ENCODE measurements around the gene HSDL2. TPM values are rescaled to one million over a fixed set of nuclear protein-coding genes. Genes with fewer than 3 reads are reported as not detected.

The HSDL2 gene
- total RNA-seq, 1 donor from 2014 or later = 40.7 TPM

DNA sequence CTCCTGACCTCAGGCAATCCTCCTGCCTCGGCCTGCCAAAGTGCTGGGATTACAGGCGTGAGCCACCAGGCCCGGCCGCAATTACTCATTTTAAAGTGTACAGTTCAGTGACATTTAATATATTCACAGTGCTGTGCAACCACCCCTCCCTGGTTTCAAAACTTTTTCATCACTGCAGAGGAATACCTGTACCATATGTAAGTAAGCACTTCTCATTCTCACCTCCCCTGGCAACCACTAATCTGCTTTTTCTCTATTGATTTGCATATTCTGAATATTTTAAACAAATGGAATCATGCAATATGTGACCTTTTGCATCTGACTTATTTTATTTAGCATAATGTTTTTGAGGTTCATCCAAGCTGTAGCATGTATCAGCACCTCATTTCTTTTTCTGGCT is 85.4 kb downstream of the HSDL2 start:
- H3K4me3 ChIP-seq (ENCODE audit: low read length in 3 of 3) = no peak overlapping the region
- H3K9me3 ChIP-seq (ENCODE audit: control insufficient read depth in 3 of 3, low read length in 3 of 3) = no peaks in the 10 kb centered on the region
- peaks cover 12 to 26% (median 18%) of the 10 kb centered on the region in 3 donors for H3K36me3 ChIP-seq (ENCODE audit: control insufficient read depth in 3 of 3, insufficient read depth in 3 of 3, low read length in 3 of 3)
- no peak overlapping the region for H3K9ac ChIP-seq (ENCODE audit: low read depth in 1 of 3, low read length in 3 of 3)
- H3K27ac ChIP-seq (ENCODE audit: low read depth, low read length) = no peak overlapping the region
- no peaks in the 10 kb centered on the region for H3K27me3 ChIP-seq (ENCODE audit: control insufficient read depth in 3 of 3, insufficient read depth in 3 of 3, low read length in 3 of 3)
- H3K4me1 ChIP-seq (ENCODE audit: control insufficient read depth in 3 of 3, insufficient read depth in 3 of 3, low read length in 3 of 3) = no peaks in the 10 kb centered on the region

DNA sequence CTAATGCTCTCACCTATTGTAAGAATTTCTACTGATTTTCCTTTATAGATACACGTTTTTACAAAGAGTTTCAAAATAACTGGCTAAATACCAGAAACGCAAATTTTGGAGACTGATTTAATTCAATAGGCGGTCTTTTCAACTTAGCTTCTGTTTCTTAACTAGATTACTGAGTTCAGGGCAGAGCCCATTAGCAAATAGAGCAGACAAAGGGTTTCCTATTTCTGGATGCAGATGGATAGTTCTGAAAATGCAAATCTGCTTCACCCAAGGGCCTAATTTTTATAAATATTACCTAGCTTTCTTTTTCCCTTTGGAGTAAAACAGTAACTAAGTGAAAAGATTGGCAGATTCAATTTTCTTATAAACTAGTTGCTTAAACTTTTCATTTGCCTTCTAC is 93.1 kb downstream of the HSDL2 start:
- no peak overlapping the region for H3K4me3 ChIP-seq (ENCODE audit: low read length in 3 of 3)
- peaks cover 3 to 24% (median 14%) of the 10 kb centered on the region in 3 donors for H3K36me3 ChIP-seq (ENCODE audit: control insufficient read depth in 3 of 3, insufficient read depth in 3 of 3, low read length in 3 of 3)
- H3K27ac ChIP-seq (ENCODE audit: low read depth, low read length) = no peak overlapping the region
- H3K9ac ChIP-seq (ENCODE audit: low read depth in 1 of 3, low read length in 3 of 3) = no peak overlapping the region
- peaks cover 0 to 5% (median 0%) of the 10 kb centered on the region in 3 donors for H3K9me3 ChIP-seq (ENCODE audit: control insufficient read depth in 3 of 3, low read length in 3 of 3)
- no peaks in the 10 kb centered on the region for H3K27me3 ChIP-seq (ENCODE audit: control insufficient read depth in 3 of 3, insufficient read depth in 3 of 3, low read length in 3 of 3)
- no peaks in the 10 kb centered on the region for H3K4me1 ChIP-seq (ENCODE audit: control insufficient read depth in 3 of 3, insufficient read depth in 3 of 3, low read length in 3 of 3)

DNA sequence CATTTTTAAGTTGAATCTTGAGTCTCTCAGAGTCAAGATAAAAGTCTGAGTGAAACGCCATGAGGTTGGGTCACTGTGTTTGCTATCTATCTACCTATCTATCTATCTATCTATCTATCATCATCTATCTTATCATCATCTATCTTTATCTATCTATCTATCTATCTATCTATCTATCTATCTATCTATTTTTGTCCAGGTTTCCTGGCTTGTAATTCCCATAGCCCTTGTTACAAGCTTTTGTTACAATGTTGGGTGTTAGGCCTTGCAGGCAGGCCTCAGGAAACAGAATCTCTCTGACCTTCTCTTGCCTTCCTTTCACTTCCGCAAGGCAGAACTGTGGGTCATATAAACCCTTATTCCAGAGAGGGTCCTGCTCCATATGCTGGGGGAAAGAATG is 94.1 kb downstream of the HSDL2 start:
- H3K27ac ChIP-seq (ENCODE audit: low read depth, low read length) = no peak overlapping the region
- H3K9me3 ChIP-seq (ENCODE audit: control insufficient read depth in 3 of 3, low read length in 3 of 3) = peaks cover 0 to 5% (median 0%) of the 10 kb centered on the region in 3 donors
- H3K9ac ChIP-seq (ENCODE audit: low read depth in 1 of 3, low read length in 3 of 3) = no peak overlapping the region
- no peak overlapping the region for H3K4me3 ChIP-seq (ENCODE audit: low read length in 3 of 3)
- peaks cover 3 to 24% (median 14%) of the 10 kb centered on the region in 3 donors for H3K36me3 ChIP-seq (ENCODE audit: control insufficient read depth in 3 of 3, insufficient read depth in 3 of 3, low read length in 3 of 3)
- H3K4me1 ChIP-seq (ENCODE audit: control insufficient read depth in 3 of 3, insufficient read depth in 3 of 3, low read length in 3 of 3) = no peaks in the 10 kb centered on the region
- H3K27me3 ChIP-seq (ENCODE audit: control insufficient read depth in 3 of 3, insufficient read depth in 3 of 3, low read length in 3 of 3) = no peaks in the 10 kb centered on the region

DNA sequence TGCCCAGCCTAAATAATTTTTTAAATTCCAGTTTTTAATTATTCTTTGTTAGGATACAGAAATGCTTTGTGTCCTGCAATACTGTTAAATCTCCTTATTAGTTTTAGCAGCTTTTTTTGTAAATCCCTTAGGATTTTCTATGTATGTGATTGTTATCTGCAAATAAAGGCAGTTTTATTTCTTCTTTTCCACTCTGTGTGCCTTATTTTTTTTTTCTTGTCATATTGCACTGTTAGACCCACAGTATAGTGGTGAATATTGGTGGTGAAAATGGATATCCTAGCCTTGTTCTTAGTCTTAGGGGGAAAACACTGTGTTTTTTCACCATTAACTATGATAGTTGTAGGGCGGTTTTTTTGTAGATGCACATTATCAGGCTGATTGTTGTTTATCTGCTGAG is 95.4 kb downstream of the HSDL2 start:
- H3K4me3 ChIP-seq (ENCODE audit: low read length in 3 of 3) = no peak overlapping the region
- H3K27me3 ChIP-seq (ENCODE audit: control insufficient read depth in 3 of 3, insufficient read depth in 3 of 3, low read length in 3 of 3) = no peaks in the 10 kb centered on the region
- no peak overlapping the region for H3K27ac ChIP-seq (ENCODE audit: low read depth, low read length)
- H3K9ac ChIP-seq (ENCODE audit: low read depth in 1 of 3, low read length in 3 of 3) = no peak overlapping the region
- H3K36me3 ChIP-seq (ENCODE audit: control insufficient read depth in 3 of 3, insufficient read depth in 3 of 3, low read length in 3 of 3) = peaks cover 3 to 24% (median 12%) of the 10 kb centered on the region in 3 donors
- H3K9me3 ChIP-seq (ENCODE audit: control insufficient read depth in 3 of 3, low read length in 3 of 3) = peaks cover 0 to 5% (median 0%) of the 10 kb centered on the region in 3 donors
- no peaks in the 10 kb centered on the region for H3K4me1 ChIP-seq (ENCODE audit: control insufficient read depth in 3 of 3, insufficient read depth in 3 of 3, low read length in 3 of 3)

DNA sequence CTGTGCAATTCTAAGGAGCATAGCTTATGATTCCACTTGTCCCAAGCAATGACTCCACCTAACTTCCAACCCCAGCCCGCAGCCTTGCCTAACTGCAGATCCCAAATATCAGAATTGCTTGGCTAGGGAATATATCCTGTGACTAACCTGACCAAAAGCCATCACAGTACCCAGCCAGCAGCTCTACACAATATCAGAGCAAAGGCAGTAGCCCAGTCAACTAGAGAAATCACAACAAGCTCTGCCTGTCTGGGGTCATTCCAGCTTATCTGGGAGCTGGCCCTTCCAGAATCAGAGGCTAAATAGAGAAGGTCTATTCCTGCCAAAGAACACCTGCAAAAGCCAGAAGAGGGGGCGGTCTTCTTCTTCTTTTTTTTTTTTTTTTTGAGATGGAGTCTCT is 97.4 kb downstream of the HSDL2 start:
- Histone ChIP-seq H3K9me3 (ENCODE audit: control insufficient read depth in 3 of 3, low read length in 3 of 3) (peaks cover 0 to 5% (median 0%) of the 10 kb centered on the region in 3 donors), H3K36me3 (ENCODE audit: control insufficient read depth in 3 of 3, insufficient read depth in 3 of 3, low read length in 3 of 3) (peaks cover 2 to 18% (median 3%) of the 10 kb centered on the region in 3 donors), H3K27ac (ENCODE audit: low read depth, low read length) (no peak overlapping the region), H3K4me1 (ENCODE audit: control insufficient read depth in 3 of 3, insufficient read depth in 3 of 3, low read length in 3 of 3) (no peaks in the 10 kb centered on the region), H3K27me3 (ENCODE audit: control insufficient read depth in 3 of 3, insufficient read depth in 3 of 3, low read length in 3 of 3) (no peaks in the 10 kb centered on the region), H3K9ac (ENCODE audit: low read depth in 1 of 3, low read length in 3 of 3) (no peak overlapping the region), H3K4me3 (ENCODE audit: low read length in 3 of 3) (no peak overlapping the region)

DNA sequence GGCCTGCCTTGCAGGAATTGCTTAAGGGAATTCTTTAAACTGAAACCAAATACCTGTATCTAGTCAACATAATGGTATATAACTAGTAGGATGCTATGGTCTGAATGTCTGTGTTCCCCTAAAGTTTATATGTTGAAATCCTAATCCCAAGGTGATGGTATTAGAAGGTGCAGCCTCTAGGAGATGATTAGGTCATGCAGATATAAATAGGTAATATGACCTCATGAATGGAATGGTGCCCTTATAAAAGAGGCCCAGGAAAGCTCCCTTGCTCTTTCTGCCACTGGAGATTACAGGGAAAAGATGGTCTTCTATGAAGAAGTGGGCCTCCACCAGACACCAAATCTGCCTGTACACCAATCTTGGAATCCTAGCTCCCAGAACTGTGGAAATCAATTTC is 99.3 kb downstream of the HSDL2 start:
- no peak overlapping the region for H3K4me3 ChIP-seq (ENCODE audit: low read length in 3 of 3)
- H3K27ac ChIP-seq (ENCODE audit: low read depth, low read length) = no peak overlapping the region
- H3K36me3 ChIP-seq (ENCODE audit: control insufficient read depth in 3 of 3, insufficient read depth in 3 of 3, low read length in 3 of 3) = peaks cover 2 to 10% (median 3%) of the 10 kb centered on the region in 3 donors

DNA sequence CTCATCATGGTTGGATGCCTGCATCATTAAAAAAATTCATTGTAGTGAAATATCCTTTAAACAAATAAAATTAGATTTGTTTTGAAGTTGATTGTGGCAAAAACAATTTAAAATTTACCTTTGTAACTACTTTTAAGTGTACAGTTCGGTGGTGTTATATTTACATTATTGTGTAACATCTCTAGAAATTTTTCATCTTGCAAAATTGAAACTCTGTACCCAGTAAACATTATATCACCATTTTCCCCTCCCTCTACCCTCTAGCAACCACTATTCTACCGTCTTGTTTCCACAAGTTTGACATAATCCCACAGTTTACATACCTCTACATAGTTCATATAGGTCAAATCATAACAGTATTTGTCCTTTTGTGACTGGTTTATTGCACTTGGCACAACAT is 104.7 kb downstream of the HSDL2 start:
- H3K27me3 ChIP-seq (ENCODE audit: control insufficient read depth in 3 of 3, insufficient read depth in 3 of 3, low read length in 3 of 3) = no peaks in the 10 kb centered on the region
- H3K9me3 ChIP-seq (ENCODE audit: control insufficient read depth in 3 of 3, low read length in 3 of 3) = no peaks in the 10 kb centered on the region
- H3K4me1 ChIP-seq (ENCODE audit: control insufficient read depth in 3 of 3, insufficient read depth in 3 of 3, low read length in 3 of 3) = peaks cover 5 to 16% (median 9%) of the 10 kb centered on the region in 3 donors
- no peak overlapping the region for H3K4me3 ChIP-seq (ENCODE audit: low read length in 3 of 3)
- H3K36me3 ChIP-seq (ENCODE audit: control insufficient read depth in 3 of 3, insufficient read depth in 3 of 3, low read length in 3 of 3) = no peaks in the 10 kb centered on the region
- H3K27ac ChIP-seq (ENCODE audit: low read depth, low read length) = no peak overlapping the region
- H3K9ac ChIP-seq (ENCODE audit: low read depth in 1 of 3, low read length in 3 of 3) = no peak overlapping the region

More for the DNA sequence above, 99.3 kb downstream of the HSDL2 start:
- peaks cover 0 to 5% (median 0%) of the 10 kb centered on the region in 3 donors for H3K9me3 ChIP-seq (ENCODE audit: control insufficient read depth in 3 of 3, low read length in 3 of 3)
- H3K4me1 ChIP-seq (ENCODE audit: control insufficient read depth in 3 of 3, insufficient read depth in 3 of 3, low read length in 3 of 3) = no peaks in the 10 kb centered on the region
- no peak overlapping the region for H3K9ac ChIP-seq (ENCODE audit: low read depth in 1 of 3, low read length in 3 of 3)
- no peaks in the 10 kb centered on the region for H3K27me3 ChIP-seq (ENCODE audit: control insufficient read depth in 3 of 3, insufficient read depth in 3 of 3, low read length in 3 of 3)

DNA sequence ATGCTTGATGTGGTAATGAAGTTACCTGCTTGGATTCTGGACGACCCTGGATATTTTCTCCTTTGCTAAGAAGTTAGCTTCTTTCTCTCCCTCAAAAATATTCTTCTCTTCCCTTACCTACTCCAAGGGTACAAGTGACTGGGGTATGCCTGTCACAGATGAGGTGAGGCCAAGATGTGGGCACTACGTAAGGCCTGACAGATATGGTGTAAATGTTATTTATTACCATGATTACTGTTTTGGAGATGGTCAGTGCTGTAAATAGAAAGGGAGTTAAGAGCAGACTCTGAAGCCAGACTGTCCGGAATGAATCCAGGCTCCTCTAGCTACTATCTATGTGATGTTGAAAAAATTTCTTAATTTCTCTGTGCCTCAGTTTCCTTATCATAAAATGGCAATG is 105.7 kb downstream of the HSDL2 start:
- no peaks in the 10 kb centered on the region for H3K27me3 ChIP-seq (ENCODE audit: control insufficient read depth in 3 of 3, insufficient read depth in 3 of 3, low read length in 3 of 3)
- H3K27ac ChIP-seq (ENCODE audit: low read depth, low read length) = no peak overlapping the region
- H3K9me3 ChIP-seq (ENCODE audit: control insufficient read depth in 3 of 3, low read length in 3 of 3) = no peaks in the 10 kb centered on the region
- peak overlapping the region in 1 of 3 donors; percentile 76 for H3K4me3 ChIP-seq (ENCODE audit: low read length in 3 of 3)
- no peak overlapping the region for H3K9ac ChIP-seq (ENCODE audit: low read depth in 1 of 3, low read length in 3 of 3)
- no peaks in the 10 kb centered on the region for H3K36me3 ChIP-seq (ENCODE audit: control insufficient read depth in 3 of 3, insufficient read depth in 3 of 3, low read length in 3 of 3)
- peaks cover 5 to 16% (median 9%) of the 10 kb centered on the region in 3 donors for H3K4me1 ChIP-seq (ENCODE audit: control insufficient read depth in 3 of 3, insufficient read depth in 3 of 3, low read length in 3 of 3)

DNA sequence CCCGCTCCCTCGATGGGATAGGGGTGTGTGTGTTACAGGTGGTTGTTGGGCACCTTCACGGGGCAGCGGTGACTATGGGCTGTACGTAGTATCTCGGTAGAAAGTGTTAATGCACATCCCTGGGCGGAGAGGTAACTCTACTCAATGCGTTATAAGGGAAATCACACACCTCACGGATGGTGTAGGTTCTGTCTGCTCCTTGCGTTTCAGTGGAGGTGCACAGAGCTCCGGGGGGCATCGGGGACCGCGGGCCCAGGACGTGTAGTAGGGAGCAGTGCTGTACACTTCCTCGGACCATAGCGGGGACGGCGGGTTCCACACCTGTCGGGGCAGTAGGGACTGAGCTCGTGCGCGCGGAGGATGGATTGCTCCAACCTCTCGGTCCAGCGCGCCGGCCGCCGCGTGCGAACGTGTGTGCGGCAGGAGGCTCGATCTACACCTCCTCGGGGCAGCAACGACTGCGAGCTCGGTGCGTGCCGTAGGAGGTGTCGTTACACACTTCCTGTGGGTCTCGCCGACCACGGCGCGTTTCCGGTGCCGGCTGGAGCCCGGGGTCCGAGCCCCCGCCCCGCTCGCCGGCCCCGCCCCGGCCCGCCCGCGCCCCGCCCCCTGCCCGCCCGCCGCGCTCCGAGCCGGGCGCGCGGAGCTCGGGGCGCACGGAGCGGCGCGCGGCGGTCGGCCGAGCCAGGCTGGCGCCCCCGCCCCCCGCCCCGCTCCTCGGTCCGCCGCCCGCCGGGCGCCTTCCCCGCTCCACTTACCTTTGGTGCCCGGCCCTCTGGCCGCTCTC is 106.5 kb downstream of the HSDL2 start, which contains the start of gene KIAA1958:
Gene KIAA1958, plus strand, starts transcription at position 607 of the 787 bp plus-strand sequence. CDS start 87,254 bp downstream, outside the sequence.
- no peaks in the 10 kb centered on the region for H3K27me3 ChIP-seq (ENCODE audit: control insufficient read depth in 3 of 3, insufficient read depth in 3 of 3, low read length in 3 of 3)
- H3K9me3 ChIP-seq (ENCODE audit: control insufficient read depth in 3 of 3, low read length in 3 of 3) = no peaks in the 10 kb centered on the region
- peak within 1 kb of the TSS; percentile 65 to 84 (median 70) for H3K9ac ChIP-seq (ENCODE audit: low read depth in 1 of 3, low read length in 3 of 3)
- H3K4me1 ChIP-seq (ENCODE audit: control insufficient read depth in 3 of 3, insufficient read depth in 3 of 3, low read length in 3 of 3) = peaks cover 5 to 16% (median 9%) of the 10 kb centered on the region in 3 donors
- H3K36me3 ChIP-seq (ENCODE audit: control insufficient read depth in 3 of 3, insufficient read depth in 3 of 3, low read length in 3 of 3) = no peaks in the 10 kb centered on the region
- peak within 1 kb of the TSS; percentile 76 to 91 (median 87) for H3K4me3 ChIP-seq (ENCODE audit: low read length in 3 of 3)
- H3K27ac ChIP-seq (ENCODE audit: low read depth, low read length) = no peak within 1 kb of the TSS

All from skeletal muscle tissue (tissue), 4 donors.